NCI-H128 (cell line): Measurements from ENCODE around the gene SF3B2.
"Not testable (repeated sequence)": the region's sequence is repeated elsewhere in the genome, so short reads cannot be mapped to it uniquely, and the experiment has no call there.

ENCODE experiments used
- DNase-seq: peaks from one replicate; lab custom pipeline; 2025; ENCODE audit not compliant: unreplicated experiment; lab: John Stamatoyannopoulos, UW

Gene SF3B2

GRCh38 chr11:66106786-66107599, 54.8 kb downstream of the SF3B2 start:
- DNase-seq, result no peak

GRCh38 chr11:66107600-66108510, 55.7 kb downstream of the SF3B2 start:
- no peak for DNase-seq

- no peak for DNase-seq
These were observed 57.1 kb downstream of the SF3B2 start for GRCh38 chr11:66109294-66109693.

GRCh38 chr11:66111158-66111557, 59.0 kb downstream of the SF3B2 start:
- DNase-seq, result no peak

- DNase-seq, result no peak
These were observed 59.9 kb downstream of the SF3B2 start for GRCh38 chr11:66112041-66112491.

GRCh38 chr11:66112601-66113499, 60.7 kb downstream of the SF3B2 start:
- no peak for DNase-seq

- not testable (repeated sequence) for DNase-seq
These were observed 62.8 kb downstream of the SF3B2 start for GRCh38 chr11:66114957-66115356.

GRCh38 chr11:66115638-66116301, 63.6 kb downstream of the SF3B2 start:
- DNase-seq, result no peak

GRCh38 chr11:66116576-66117361, 64.6 kb downstream of the SF3B2 start:
- DNase-seq, result no peak

- no peak for DNase-seq
These were observed 66.7 kb downstream of the SF3B2 start for GRCh38 chr11:66118847-66119246.
